T-helper 22 cell (primary cell): Measurements from ENCODE around the gene CASP12.

Source experiments
- DNase-seq: peaks from one replicate; pipeline ENCODE4 v3.0.0-alpha.2; 2020; ENCODE audit warnings: low read depth

CASP12 gene

DNA sequence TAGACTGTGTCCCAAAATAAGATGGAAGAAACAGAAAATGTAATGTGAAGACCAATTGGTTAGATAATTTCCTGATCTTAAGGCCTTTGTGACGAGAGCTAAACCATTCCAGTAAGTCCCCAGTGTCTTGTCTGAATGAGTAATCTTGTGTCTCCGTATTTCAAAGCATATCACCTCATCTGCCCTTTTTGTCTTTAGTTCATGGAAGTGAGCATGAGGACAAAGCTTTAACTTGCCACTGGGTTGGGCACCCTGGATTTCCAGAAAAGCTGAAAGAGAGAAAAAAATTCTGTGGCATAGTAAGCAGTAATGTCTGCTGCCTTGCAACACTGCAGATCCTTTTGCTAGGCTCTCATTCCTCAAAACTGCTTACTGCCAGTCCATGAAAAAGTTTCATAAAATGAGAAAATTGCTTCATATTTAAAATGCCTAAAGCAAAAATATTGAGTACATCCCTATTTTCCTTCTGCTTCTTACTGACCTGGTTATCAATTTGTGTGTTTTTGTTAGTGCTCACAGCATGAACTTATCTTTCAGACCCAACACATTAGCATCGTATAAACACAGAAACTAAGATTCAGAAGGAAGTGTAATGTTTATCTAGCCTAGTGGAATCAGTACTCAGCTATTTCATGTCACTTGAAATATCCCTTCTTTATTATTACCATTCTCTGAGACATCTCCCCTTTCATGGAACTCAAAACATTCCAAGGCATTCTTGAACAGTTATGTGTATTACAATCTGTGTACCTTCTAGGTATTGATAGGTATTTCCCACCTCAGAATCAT lies 5.3 kb downstream of the CASP12 start:
- DNase-seq, result no peak

DNA sequence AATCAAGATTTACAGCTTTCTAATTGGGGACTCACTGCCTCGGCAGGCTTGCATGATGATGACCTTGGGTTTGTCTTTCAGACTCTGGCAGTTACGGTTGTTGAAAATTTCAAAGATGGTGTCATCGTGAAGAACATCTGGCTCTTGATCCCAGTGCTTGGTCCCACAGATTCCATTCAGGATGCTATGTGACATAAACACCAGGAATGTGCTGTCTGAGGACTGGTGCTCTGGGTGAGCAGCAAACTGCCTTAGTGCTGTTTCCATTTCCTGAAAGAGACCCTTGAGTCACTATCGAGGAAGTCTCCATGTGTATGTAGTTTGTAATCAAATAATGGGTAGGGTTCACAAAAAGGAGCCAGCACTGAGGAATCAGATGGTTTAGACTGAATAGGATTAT lies 7.1 kb downstream of the CASP12 start:
- DNase-seq, result no peak

DNA sequence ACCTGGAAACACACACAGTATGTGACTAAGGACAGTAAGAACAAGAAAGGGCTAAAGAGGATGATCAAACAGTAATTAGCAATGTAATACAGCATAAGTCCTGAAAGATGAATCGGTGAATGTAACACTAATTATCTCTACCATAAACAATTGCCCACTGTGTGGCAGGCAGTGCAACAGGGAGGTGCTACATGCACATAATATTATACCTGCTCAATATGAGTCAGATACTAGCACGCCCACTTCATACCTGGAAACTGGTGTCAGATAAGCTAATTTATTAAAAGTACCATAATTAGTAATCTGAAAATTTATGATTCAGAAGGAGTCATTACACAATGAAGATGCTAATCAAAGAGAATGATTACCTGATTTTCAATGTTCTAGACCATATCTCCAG lies 14.9 kb downstream of the CASP12 start:
- DNase-seq, result no peak

DNA sequence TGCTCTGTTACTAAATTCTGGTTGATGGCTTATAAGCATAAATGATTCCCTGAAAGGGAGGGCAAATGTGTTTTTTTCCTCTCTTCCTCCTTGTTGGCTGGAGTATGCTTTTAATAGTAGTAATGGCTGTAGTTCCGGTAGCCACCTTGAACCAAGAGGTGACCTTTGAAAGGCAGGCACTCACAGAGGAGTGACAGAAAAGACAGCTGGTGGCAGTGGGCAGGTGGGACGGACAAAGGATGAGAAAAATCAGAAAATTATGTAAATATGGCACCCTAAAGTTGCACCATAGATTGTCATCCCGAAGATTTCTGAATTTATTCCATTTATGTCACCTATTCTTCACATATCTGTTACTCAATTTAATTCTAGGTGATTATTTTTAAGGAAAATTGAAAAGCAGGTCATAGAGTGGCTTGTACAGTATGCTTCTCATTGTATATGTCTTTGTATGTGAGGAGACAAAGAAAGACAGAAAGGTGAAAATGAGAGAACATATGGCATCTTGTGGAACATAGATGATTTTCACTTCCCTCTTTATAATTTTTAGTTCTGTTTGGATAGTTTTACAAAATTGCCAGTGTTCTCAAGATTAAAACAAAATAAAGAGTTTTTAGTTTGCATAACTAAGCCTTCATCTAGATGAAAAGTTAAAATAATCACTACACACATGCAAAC lies 17.0 kb downstream of the CASP12 start:
- no peak for DNase-seq

DNA sequence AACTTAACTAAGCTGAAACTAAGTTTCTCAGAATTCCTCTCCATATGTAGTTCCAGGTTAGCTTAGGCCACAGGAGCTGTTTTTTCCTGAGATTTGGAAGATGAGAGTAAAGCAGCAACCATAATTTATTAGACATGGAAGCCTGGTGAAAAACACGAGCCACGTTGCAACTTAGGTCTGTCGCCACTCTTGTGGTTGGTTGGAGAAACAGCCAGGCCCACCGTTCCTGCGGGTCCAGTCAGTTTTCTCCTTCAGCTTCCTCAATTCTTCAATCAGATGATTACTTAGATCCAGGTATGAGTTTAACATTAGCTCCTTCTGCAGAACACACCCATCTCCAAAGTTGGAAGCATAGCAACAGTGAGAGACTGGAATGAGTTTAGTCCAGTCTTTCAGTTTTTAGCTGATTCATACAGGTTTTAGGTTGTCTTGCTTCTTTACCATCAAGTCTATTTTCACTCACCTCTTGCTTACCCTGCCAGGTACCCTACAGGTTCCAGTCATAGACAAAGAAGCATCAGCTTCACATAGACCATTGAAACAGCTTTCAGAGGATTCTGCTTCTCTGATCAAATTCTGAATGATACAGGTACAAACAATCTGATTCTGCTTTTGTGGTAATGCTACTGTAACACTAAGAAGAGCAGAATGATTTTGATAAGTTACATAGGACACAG lies 18.6 kb downstream of the CASP12 start:
- DNase-seq, result no peak

DNA sequence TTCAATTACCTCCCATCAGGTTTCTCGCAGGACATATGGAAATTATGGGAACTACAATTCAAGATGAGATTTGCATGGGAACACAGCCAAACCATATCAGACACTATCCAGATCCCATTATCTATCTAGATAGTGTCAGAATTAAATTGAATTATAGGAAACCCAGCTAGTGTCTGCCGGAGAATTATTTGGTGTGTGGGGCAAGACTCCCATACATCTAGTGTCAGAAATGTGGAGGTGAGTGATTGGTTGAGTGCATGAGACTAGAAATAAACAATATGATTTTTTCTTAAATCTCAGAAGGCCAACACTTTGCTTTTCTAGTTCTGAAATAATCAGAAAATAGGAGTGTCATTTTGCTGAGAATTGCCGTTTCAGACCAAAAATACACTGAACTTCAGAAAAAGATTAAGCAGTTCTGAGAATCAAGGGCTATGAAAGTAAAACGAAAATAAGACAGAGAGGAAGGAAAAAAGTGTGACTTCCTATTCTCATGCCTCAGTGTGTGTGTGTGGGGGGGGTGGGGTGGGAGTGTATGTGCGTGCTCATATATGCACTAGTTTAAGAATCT lies 21.3 kb downstream of the CASP12 start:
- DNase-seq, result no peak

DNA sequence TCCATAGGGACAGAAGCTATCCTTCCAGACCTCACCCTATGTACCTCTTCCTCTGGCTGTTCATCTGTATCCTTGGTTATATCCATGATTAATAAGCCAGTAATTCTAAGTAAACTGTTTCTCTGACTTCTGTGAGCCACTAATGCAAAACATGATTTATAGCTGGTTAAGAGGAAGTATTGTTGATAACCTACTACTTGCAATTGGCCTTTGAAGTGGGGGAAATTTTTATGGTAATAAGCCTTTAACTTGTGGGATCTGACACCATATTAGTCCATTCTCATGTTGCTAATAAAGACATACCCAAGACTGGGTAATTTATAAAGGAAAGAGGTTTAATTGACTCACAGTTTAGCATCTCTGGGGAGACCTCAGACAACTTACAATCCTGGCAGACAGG lies 21.9 kb downstream of the CASP12 start:
- DNase-seq, result no peak

DNA sequence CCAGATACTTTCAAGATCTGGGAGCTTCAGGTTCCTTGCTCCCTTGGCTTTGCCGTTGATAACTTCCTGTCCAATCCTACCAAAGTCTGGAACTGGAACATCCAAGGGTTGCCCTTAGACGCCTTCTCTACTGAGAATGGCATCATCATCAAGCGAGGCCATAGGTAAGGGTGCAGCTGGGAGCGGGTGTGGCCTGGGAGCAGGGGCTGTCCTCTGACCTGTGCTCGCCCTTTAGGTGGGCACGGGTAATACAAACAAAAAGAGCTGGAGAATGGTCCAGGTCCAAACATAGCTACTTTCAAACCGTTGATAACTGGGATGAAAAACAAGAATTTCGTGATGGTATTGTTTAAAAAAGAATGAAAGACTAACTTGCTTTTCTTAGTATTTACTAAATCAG lies 25.0 kb downstream of the CASP12 start:
- no peak for DNase-seq

DNA sequence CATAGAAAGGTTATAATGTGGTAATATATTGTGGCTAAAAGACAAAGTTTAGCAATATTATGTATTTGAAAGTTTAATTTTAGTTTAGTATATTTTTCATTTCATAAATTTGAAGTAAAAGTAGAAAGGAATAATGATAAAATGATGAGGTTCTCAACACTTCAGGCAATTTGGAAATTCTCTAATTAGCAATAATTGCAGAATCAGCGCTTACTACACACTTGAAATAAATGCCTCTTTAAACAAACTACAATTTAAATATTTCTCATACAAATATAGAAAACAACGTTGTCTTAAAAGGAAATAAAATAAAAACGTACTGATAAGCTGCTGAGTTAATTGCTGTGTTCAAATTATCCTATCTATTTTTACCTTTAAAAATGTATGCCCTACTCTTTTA lies 25.9 kb downstream of the CASP12 start:
- no peak for DNase-seq

DNA sequence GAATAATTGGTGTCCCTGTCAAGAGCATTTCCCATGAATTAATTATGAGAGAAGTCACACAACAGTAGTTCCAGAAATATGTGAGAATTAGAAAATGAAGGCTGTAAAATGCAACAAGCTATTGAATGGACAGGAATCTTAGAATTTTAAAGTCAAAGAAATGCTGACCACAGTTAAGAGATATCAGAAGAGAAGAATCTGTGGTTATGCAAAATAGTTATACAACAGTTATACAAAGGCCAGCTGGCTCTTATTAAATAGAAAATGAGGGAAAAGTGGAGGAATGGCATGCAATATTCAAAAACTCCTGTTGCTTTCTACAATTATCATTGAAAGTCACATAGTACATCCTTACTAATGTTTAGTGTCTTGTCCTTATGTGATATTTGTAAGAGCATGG lies 27.4 kb downstream of the CASP12 start:
- DNase-seq, result no peak

DNA sequence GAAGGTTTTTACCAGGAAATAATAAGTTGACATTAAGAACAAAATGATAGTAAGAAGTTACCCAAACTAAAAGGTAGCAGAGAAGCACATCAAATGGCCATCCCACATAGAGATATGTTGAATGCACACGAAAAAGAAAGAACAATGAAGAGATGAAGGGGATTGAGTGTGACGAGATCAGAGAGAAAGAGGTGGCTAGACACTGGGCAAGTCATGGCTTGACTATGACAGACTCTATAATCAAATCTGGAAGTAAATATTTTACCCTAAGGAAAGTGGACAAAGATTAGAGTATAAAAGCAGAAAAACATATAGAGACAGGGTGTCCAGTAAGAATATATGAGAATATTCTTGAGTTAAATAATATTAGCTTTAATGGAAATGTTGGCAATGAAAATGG lies 31.4 kb downstream of the CASP12 start:
- no peak for DNase-seq

DNA sequence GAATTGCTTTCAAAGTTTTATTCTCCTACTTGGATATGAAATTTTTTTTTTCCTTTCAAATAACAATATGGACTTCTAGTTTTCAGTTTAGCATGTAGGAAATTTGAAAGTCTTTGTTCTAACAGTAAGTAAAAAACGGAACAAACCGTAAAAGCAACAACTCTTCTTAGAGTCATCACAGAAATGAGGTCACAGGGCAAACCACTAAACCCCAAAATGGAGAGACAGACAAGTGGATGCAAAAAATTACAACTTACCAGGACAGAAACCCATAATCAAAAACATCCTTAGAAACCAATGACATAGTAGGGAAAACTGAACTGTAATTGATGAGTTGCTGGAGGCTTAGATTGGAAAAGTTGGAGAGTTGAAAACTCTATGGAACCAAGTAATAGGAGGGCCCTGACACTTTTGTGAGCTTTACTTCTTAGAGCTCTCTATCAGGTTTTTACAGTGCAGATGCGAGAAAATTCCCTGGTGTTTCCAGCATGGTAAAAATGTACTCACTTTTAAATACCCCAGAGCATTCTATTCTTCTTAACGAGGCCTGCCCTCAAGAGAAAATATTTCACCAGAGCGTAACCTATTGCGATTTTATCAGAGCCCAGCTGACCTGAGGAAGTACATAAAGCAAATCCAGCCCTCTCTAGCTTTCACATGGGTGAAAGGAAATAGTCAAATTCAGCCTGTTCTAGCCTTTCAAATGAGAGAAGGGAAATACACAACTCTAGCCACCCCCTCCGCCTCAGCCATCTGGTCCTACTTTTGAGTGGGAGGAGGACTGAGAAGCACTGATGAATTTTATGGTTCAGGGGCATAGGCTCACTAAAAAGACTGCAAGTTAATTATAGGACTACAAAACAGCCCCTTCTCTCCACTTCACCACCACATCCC lies 39.1 kb downstream of the CASP12 start:
- no peak for DNase-seq

DNA sequence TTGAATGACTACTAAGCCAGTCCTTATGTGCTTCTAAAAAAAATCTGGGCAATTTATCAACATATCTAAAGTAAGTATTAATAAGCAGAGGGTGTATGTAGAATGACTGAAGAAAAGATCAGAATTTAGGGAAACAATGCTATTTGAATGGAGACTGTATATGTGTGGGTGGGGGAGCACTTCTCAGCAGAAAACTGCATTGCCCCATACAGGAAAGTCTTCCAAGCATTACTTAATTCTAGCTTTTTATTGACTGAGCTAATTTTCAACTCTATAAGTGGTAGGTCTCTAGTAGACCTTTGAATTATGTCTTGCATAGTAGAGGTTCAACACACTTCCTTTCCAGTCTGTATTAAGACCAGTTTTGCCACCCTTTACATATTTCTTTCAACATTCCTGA lies 41.7 kb downstream of the CASP12 start:
- no peak for DNase-seq

DNA sequence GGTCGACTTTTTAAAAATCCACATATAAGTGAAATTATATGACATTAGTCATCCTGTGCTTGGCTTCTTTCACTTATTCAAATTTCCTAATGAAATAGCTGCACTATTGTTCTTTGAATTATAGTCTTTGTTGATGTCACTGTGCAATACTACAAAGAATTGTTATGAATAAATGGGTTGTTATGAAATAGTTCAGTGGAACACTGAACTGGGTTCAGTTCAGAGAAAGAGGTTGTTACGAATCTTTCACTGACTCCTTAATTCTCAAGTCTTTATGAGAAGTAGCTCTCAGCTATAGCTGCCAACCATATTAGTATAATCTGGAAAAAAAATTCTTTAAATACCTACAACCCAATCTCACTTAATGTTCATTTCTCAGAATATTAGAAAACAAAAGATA lies 42.3 kb downstream of the CASP12 start:
- DNase-seq, result no peak

DNA sequence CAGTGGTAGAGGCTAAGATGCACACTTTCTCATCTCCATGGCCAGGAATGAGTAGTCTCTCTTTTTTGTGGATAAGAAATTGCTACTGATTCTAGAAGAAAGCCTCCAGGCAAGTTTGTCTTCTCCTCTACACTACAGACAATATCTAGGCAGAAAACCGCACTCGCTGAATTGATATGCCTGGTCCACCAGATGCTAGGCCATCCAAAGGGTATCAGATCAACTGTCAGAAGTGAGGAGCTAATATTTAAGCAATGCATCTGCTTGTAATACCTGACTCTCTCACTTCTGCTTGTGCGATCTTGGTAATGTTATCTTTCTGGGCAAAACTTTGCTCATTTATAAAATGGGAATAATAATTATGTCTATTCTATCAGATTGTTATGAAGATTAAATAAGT lies 45.0 kb downstream of the CASP12 start:
- no peak for DNase-seq

DNA sequence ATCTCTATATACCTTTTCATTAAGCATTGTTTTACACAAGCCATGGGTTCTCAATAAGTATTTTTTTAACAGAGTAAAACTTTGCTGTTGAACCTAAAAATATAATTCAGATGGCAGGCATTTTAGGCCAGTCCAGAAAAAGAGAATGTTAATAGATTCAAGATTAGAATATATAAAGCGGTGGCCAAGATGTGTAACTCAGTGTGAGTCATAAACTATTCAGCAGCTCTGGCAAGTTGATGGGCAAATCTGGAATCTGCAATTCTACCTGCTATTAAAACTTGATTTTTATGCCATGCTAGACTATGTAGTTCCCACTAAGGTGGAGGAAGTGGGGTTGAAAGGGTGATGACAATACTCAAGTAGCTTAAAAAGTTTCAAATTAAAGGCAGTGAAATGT lies 45.4 kb downstream of the CASP12 start:
- DNase-seq, result no peak

DNA sequence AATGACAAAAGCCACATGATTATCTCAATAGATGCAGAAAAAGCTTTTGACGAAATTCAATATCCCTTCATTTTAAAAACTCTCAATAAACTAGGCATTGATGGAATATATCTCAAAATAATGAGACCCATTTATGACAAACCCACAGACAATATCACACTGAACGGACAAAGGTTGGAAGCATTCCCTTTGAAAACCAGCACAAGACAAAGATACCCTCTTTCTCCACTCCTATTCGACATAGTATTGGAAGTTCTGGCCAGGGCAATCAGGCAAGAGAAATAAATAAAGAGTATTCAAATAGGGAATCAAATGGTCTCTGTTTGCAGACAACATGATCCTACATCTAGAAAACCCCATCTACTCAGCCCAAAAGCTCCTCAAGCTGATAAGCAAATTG lies 52.0 kb downstream of the CASP12 start:
- no peak for DNase-seq

DNA sequence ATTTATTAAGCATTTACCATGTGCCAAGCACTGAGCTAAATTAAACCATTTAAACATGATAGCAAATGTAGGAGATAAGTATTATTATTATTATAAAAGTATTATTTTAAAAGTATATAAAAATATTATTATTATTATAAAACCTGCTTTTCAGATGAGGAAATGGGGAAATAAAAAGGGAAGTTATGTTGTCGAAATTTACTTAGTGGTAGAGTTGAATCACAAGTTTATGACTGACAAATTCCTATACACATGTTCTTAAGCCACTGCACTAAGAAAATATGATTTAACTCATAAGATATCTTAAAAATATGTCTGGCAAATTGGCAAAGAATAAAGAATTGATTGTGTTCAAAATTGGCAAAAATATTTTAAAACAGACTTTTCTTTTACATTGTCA lies 53.8 kb downstream of the CASP12 start:
- no peak for DNase-seq

DNA sequence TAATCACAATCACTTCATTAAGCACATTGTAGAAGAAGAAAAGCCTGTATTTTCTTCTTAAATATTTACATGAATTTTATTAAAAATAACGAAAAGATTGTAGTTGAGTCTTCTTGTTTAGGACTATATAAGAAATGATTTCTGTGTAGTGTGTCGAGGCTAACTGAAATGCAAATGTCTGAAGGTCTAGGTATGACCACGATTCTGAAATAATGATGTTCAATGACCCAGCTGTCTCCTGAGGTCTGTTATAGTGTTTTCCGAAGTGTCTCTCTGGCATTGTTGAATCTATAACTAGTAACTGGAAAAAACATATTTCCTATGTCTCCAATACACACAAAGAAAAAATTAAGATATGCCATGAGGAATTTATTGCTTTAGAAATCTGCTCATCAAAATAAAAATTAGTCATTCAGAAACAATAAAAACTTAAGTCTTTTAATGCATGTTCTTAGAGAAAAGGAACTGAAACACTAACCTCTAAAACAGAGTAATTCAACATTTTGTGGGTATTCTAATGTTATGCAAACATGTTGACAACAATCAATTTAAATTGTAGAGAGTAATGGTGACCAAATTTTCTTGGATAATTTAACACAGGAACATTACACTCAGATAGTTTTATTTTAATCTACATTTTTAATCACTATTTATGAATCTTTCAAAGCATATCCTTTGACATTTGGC lies 55.0 kb downstream of the CASP12 start:
- no peak for DNase-seq

DNA sequence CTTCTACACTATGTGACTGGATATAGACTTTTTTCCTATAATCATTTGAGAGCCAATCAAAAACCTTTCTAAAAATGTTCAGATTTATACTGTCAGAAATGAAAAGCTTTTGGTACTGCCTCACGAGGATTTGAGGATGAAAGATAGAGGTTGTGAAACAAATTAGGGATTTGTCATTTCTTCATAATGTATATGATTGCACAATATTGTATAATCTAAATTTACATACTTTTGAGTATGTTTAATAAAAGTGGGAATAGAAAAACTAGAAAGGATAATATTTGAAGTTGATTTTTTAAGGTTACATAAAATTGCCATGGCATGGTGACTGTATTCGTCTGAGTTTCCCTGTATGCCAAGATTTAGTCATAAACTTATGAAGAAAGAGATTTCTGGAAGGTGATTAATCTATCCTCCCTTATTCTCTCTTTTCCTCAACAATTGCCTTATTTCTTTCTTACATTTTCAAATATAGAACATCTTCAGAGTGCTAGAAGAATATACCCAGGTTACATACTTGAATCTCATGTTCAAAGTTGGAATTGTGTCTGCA lies 56.2 kb downstream of the CASP12 start:
- DNase-seq, result no peak

DNA sequence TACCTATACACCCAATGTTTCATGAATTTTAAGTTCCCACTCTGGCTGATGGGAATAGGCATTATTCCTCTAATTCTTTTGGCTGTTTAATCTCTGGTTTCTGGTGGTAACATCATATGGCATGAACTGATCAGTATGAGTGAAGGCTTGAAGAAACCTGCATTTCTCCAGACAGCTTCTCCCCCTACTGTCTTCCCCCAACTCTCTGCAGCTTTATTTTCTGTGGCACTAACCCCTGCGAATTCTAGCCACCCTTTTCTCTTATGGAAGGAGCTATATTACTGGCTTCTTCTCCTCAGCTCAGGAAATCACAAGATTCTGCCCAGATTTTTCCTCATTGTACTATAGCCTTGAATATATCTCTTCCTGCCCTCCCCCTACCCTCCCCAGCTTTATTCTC lies 57.1 kb downstream of the CASP12 start:
- DNase-seq, result no peak
